Endothelial cell of coronary artery (primary cell): ENCODE data around the gene DNM2. TPM values are rescaled to one million over a fixed set of nuclear protein-coding genes. Genes with fewer than 3 reads are reported as not detected.

Experiments
- total RNA-seq: library from RNA; depleted of rRNA; stranded (reverse); fragments of >200 nt; gene quantifications from 2 replicates; pipeline ENCODE4 v1.2.3, GENCODE V29; 2014

The DNM2 gene
- 106 and 132 TPM in 2 replicates for total RNA-seq

GRCh38 chr19:10717356-10718204 is at the start of gene DNM2:
Gene DNM2, plus strand, starts transcription at chr19:10718079. Its CDS starts 164 bp downstream, at chr19:10718243.

GRCh38 chr19:10835754-10836478 is 118.0 kb downstream of the DNM2 start, which contains the start of gene TMED1:
Gene TMED1, minus strand, starts transcription at chr19:10836212. Its CDS starts 21 bp downstream, at chr19:10836191.

GRCh38 chr19:10848230-10848856 is 130.5 kb downstream of the DNM2 start, which contains the start of gene C19orf38:
Gene C19orf38, plus strand, starts transcription at chr19:10848415. Its CDS starts 94 bp downstream, at chr19:10848509.

DNA sequence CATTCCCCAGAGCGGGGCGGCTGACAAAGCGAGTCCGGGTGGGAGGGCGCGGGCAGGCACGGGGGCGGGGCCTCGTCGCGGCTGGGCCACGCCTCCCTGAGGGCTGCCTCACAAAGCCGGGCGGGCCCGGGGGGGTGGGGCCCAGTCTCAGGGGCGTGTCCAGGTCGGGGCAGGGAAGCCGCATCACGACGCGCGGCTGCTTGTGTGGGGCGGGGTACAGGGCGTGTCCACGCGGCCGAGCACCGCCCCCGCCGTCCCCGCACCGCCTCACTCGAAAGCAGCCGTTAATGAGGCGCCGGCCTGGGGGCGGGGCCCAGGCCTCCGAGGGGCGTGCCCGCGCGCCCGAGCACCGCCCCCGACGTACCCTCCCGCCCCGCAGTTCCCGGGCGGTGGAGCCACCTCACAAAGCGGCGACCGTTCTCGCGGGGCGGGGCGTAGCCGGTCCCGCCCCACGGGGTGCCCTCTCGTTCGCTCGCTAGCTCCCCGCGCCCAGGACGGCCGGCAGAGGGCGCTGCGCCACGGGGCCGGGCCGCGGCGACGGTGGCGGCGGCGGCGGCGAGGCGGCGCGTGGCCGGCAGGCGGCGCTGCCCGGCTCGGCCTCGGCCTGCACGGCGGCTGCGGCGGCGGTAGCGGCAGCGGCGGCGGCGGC is 153.2 kb downstream of the DNM2 start, which contains the start of gene CARM1:
Gene CARM1, plus strand, starts transcription at position 599 of the 649 bp plus-strand sequence. CDS start 150 bp downstream, outside the sequence.

Other genes starting within 250 kb of the DNM2 start
- 86.8 and 103 TPM in 2 replicates for gene KEAP1, start 214.7 kb upstream of the DNM2 start, total RNA-seq
- gene S1PR5, start 200.6 kb upstream of the DNM2 start, total RNA-seq: 1.6 TPM in 1 of 2 replicates, not detected in the other
- 11.3 and 14.5 TPM in 2 replicates for gene ATG4D, start 174.2 kb upstream of the DNM2 start, total RNA-seq
- 7.7 and 12.5 TPM in 2 replicates for gene KRI1, start 152.1 kb upstream of the DNM2 start, total RNA-seq
- gene CDKN2D, start 149.1 kb upstream of the DNM2 start, total RNA-seq: 4.8 and 7.5 TPM in 2 replicates
- 0.09 TPM in 1 of 2 replicates, not detected in the other for gene AP1M2, start 130.8 kb upstream of the DNM2 start, total RNA-seq
- 26.1 and 40.2 TPM in 2 replicates for gene SLC44A2, start 92.5 kb upstream of the DNM2 start, total RNA-seq
- 116 and 121 TPM in 2 replicates for gene ILF3, start 63.7 kb upstream of the DNM2 start, total RNA-seq
- 36.3 and 40.8 TPM in 2 replicates for gene QTRT1, start 16.6 kb upstream of the DNM2 start, total RNA-seq
- 33.9 and 42.6 TPM in 2 replicates for gene TMED1, start 118.1 kb downstream of the DNM2 start, total RNA-seq
- 0.28 TPM in 1 of 2 replicates, not detected in the other for gene C19orf38, start 130.3 kb downstream of the DNM2 start, total RNA-seq
- 25.3 and 26.6 TPM in 2 replicates for gene CARM1, start 153.5 kb downstream of the DNM2 start, total RNA-seq
- gene YIPF2, start 210.6 kb downstream of the DNM2 start, total RNA-seq: 69.6 and 75.9 TPM in 2 replicates
- gene TIMM29, start 210.7 kb downstream of the DNM2 start, total RNA-seq: 24.2 and 27.0 TPM in 2 replicates
- gene SMARCA4, start 243.0 kb downstream of the DNM2 start, total RNA-seq: 91.1 and 95.7 TPM in 2 replicates